IMR-90 (cell line): ENCODE measurements around the gene CMKLR1. TPM values are rescaled to one million over a fixed set of nuclear protein-coding genes. Genes with fewer than 3 reads are reported as not detected.

Experiments
- ATAC-seq: fragments of 200-7000 bp; cut with Tn5 transposase; 2 replicates; pipeline ENCODE4 v1.9.1; 2020; ENCODE audit warnings: low read depth, mild to moderate bottlenecking, moderate library complexity
- BruUV-seq: library from RNA; stranded (reverse); fragments of 400-500 nt; replicated peaks from 2 replicates; lab custom pipeline; 2021; lab: Mats Ljungman, UMichigan
- CTCF ChIA-PET: fragments of 300-600 bp; formaldehyde crosslinking; extraction: SDS; loops from one replicate; lab custom pipeline; 2021; ENCODE audit warnings: antibody characterized with exemption; lab: Yijun Ruan, JAX
- POLR2A ChIA-PET: fragments of 300-600 bp; sonication (Branson Sonifier 250); formaldehyde crosslinking; loops from one replicate; lab custom pipeline; 2022; ENCODE audit warnings: antibody characterized with exemption; ENCODE audit not compliant: unreplicated experiment; lab: Charles Lee
- DNase-seq: peaks from one replicate; pipeline ENCODE4 v3.0.0; 2013
- H2AFZ ChIP-seq: replicated peaks from 2 replicates; pipeline ENCODE3; 2013; ENCODE audit warnings: low read length, mild to moderate bottlenecking; ENCODE audit not compliant: poor library complexity
- H2AK5ac ChIP-seq: 2 replicates; pipeline ENCODE4 v1.6.1; 2013; ENCODE audit warnings: low read depth, low read length, inconsistent platforms
- H2AK9ac ChIP-seq: replicated peaks from 2 replicates; pipeline ENCODE3; 2013; ENCODE audit warnings: mild to moderate bottlenecking, low read depth, low read length, moderate library complexity; ENCODE audit not compliant: poor library complexity
- H2BK120ac ChIP-seq: 2 replicates; pipeline ENCODE4 v1.6.1; 2013; ENCODE audit warnings: low read depth, low read length, inconsistent platforms
- H2BK15ac ChIP-seq: 3 replicates; pipeline ENCODE4 v1.6.1; 2013; ENCODE audit warnings: low read depth, low read length, inconsistent platforms
- H2BK20ac ChIP-seq: 2 replicates; pipeline ENCODE4 v1.6.1; 2013; ENCODE audit warnings: low read depth, mild to moderate bottlenecking, inconsistent platforms, low read length, moderate library complexity
- H2BK5ac ChIP-seq: 2 replicates; pipeline ENCODE4 v1.6.1; 2013; ENCODE audit warnings: mild to moderate bottlenecking, low read depth, low read length, inconsistent platforms; ENCODE audit not compliant: poor library complexity, severe bottlenecking
- H3K14ac ChIP-seq: replicated peaks from 2 replicates; pipeline ENCODE4 v1.6.1; 2013; ENCODE audit warnings: low read depth, low read length, inconsistent platforms
- H3K18ac ChIP-seq: 2 replicates; pipeline ENCODE4 v1.6.1; 2013; ENCODE audit warnings: low read depth, low read length, control low read depth
- H3K23ac ChIP-seq: 2 replicates; pipeline ENCODE4 v1.6.1; 2013; ENCODE audit warnings: low read depth, low read length, inconsistent platforms
- H3K27ac ChIP-seq: 2 replicates; pipeline ENCODE4 v1.5.1; 2013; ENCODE audit warnings: mild to moderate bottlenecking, control low read depth, low read length; ENCODE audit not compliant: insufficient read depth
- H3K27me3 ChIP-seq: 2 replicates; pipeline ENCODE4 v1.6.1; 2013; ENCODE audit warnings: low read length; ENCODE audit not compliant: control insufficient read depth, insufficient read depth
- H3K36me3 ChIP-seq: 2 replicates; pipeline ENCODE4 v1.6.1; 2013; ENCODE audit warnings: low read length, mixed read lengths; ENCODE audit not compliant: control insufficient read depth, insufficient read depth
- H3K4ac ChIP-seq: 2 replicates; pipeline ENCODE4 v1.6.1; 2013; ENCODE audit warnings: low read depth, low read length, inconsistent platforms
- H3K4me1 ChIP-seq: 2 replicates; pipeline ENCODE4 v1.6.1; 2013; ENCODE audit warnings: low read length, mixed read lengths; ENCODE audit not compliant: control insufficient read depth, insufficient read depth
- H3K4me2 ChIP-seq: 2 replicates; pipeline ENCODE4 v1.6.1; 2013; ENCODE audit warnings: low read depth, mild to moderate bottlenecking, control low read depth, low read length, moderate library complexity
- H3K4me3 ChIP-seq: 2 replicates; pipeline ENCODE4 v1.5.1; 2013; ENCODE audit warnings: low read depth, mild to moderate bottlenecking, control low read depth, low read length, moderate library complexity; ENCODE audit not compliant: insufficient read depth
- H3K56ac ChIP-seq: 2 replicates; pipeline ENCODE4 v1.6.1; 2013; ENCODE audit warnings: low read length, inconsistent platforms; ENCODE audit not compliant: insufficient read depth; ENCODE audit errors: extremely low read depth
- H3K79me1 ChIP-seq, 2 experiments: 2 replicates each; pipeline ENCODE4 v1.6.1; 2013; ENCODE audit warnings: low read length in 2 of 2, inconsistent platforms in 1 of 2, low read depth in 1 of 2
- H3K9ac ChIP-seq: 2 replicates; pipeline ENCODE4 v1.6.1; 2013; ENCODE audit warnings: low read depth, low read length, control low read depth
- H3K9me1 ChIP-seq: 2 replicates; pipeline ENCODE4 v1.6.1; 2013; ENCODE audit warnings: low read length, inconsistent platforms; ENCODE audit not compliant: insufficient read depth
- H3K9me3 ChIP-seq: 2 replicates; pipeline ENCODE4 v1.6.1; 2013; ENCODE audit warnings: low read length; ENCODE audit not compliant: control insufficient read depth, insufficient read depth
- H4K20me1 ChIP-seq: 2 replicates; pipeline ENCODE4 v1.6.1; 2013; ENCODE audit warnings: low read length, inconsistent platforms; ENCODE audit not compliant: insufficient read depth
- H4K5ac ChIP-seq: 2 replicates; pipeline ENCODE4 v1.6.1; 2013; ENCODE audit warnings: mild to moderate bottlenecking, low read depth, low read length, control low read depth
- H4K8ac ChIP-seq, 2 experiments: 2 replicates each; pipeline ENCODE4 v1.6.1; 2013; ENCODE audit warnings: low read depth in 2 of 2, low read length in 2 of 2, control low read depth in 1 of 2, inconsistent platforms in 1 of 2
- H4K91ac ChIP-seq: 2 replicates; pipeline ENCODE4 v1.6.1; 2013; ENCODE audit warnings: low read depth, low read length, inconsistent platforms; ENCODE audit not compliant: insufficient read depth
- BHLHE40 ChIP-seq: fragments of 150-350 bp; IDR thresholded peaks from 2 replicates; pipeline ENCODE4 v1.6.1; 2016; ENCODE audit warnings: mild to moderate bottlenecking, low read depth, low read length
- CEBPB ChIP-seq: IDR thresholded peaks from 2 replicates; pipeline ENCODE4 v1.6.1; 2012; ENCODE audit warnings: low read depth, low read length, improper control_type of control experiment
- CHD1 ChIP-seq: IDR thresholded peaks from 2 replicates; pipeline ENCODE4 v1.6.1; 2012; ENCODE audit warnings: low read depth, low read length, improper control_type of control experiment
- MAFK ChIP-seq: IDR thresholded peaks from 2 replicates; pipeline ENCODE4 v1.6.1; 2012; ENCODE audit warnings: low read depth, low read length, improper control_type of control experiment
- MAZ ChIP-seq: IDR thresholded peaks from 2 replicates; pipeline ENCODE4 v1.6.1; 2012; ENCODE audit warnings: low read depth, mild to moderate bottlenecking, low read length, improper control_type of control experiment, moderate library complexity, borderline replicate concordance
- MXI1 ChIP-seq: IDR thresholded peaks from 2 replicates; pipeline ENCODE4 v1.6.1; 2012; ENCODE audit warnings: low read depth, mild to moderate bottlenecking, low read length, moderate library complexity, borderline replicate concordance
- NFE2L2 ChIP-seq: fragments of 150-350 bp; IDR thresholded peaks from 2 replicates; pipeline ENCODE4 v1.6.1; 2016; ENCODE audit warnings: low read depth, mild to moderate bottlenecking, low read length
- POLR2A ChIP-seq: IDR thresholded peaks from 2 replicates; pipeline ENCODE4 v1.6.1; 2012; ENCODE audit warnings: mild to moderate bottlenecking, low read depth, low read length
- RAD21 ChIP-seq: IDR thresholded peaks from 2 replicates; pipeline ENCODE4 v1.6.1; 2012; ENCODE audit warnings: low read length, improper control_type of control experiment
- RCOR1 ChIP-seq: IDR thresholded peaks from 2 replicates; pipeline ENCODE4 v1.6.1; 2012; ENCODE audit warnings: mild to moderate bottlenecking, low read length, improper control_type of control experiment; ENCODE audit not compliant: insufficient replicate concordance
- RFX5 ChIP-seq: IDR thresholded peaks from 2 replicates; pipeline ENCODE4 v1.8.0; 2012; ENCODE audit warnings: low read depth, mild to moderate bottlenecking, low read length, moderate library complexity
- SMC3 ChIP-seq: fragments of 150-350 bp; IDR thresholded peaks from 2 replicates; pipeline ENCODE4 v1.6.1; 2016; ENCODE audit warnings: low read depth, mild to moderate bottlenecking, antibody characterized with exemption, low read length, moderate library complexity
- WGBS, 2 experiments: methylation state at CpG; one replicate each; pipeline versions ENCODE4 v1.1.5 to v1.1.7; 2013; ENCODE audit warnings: missing lambda C conversion rate in 2 of 2; ENCODE audit not compliant: insufficient read length in 1 of 2; ENCODE audit errors: extremely low coverage in 2 of 2; 5-methylcytosine and 5-hydroxymethylcytosine counted together
- dilution Hi-C: fragments of 300-500 bp; cut with HindIII; formaldehyde crosslinking; loops from one replicate; pipeline ENCODE4 v1.14.3; 2018; ENCODE audit warnings: low sequenced_read_pairs; ENCODE audit not compliant: unreplicated experiment
- in situ Hi-C: fragments of 300-500 bp; cut with MboI; formaldehyde crosslinking; loops from 3 replicates; pipeline ENCODE4 v1.14.3; 2019; ENCODE audit warnings: low sequenced_read_pairs, inconsistent platforms, mixed read lengths
- intact Hi-C: fragments of 100-400 bp; cut with micrococcal nuclease; formaldehyde crosslinking; loops from 2 replicates; pipeline ENCODE4 v1.10.0; 2022
- polyA plus RNA-seq, 3 experiments: library from polyadenylated mRNA; depleted of rRNA; stranded (reverse); fragments of >200 nt; gene quantifications; 2 replicates each; pipeline ENCODE4 v1.2.3, GENCODE V29; 2012; ENCODE audit warnings: low replicate concordance in 1 of 3
- total RNA-seq: library from RNA; depleted of rRNA; stranded (reverse); fragments of >200 nt; gene quantifications from 2 replicates; pipeline ENCODE4 v1.2.3, GENCODE V29; 2012
- TF ChIP-seq, protein P1 (sequence below): conservative IDR thresholded peaks from 2 replicates; pipeline ENCODE4 v1.5.1; 2012; ENCODE audit warnings: mild to moderate bottlenecking, low read depth, low read length, improper control_type of control experiment
- TF ChIP-seq, protein P2 (sequence below): fragments of 150-350 bp; IDR thresholded peaks from 2 replicates; pipeline ENCODE4 v1.6.1; 2016; ENCODE audit warnings: low read depth, mild to moderate bottlenecking, low read length, moderate library complexity, borderline replicate concordance
- TF ChIP-seq, protein P3 (sequence below): fragments of 150-350 bp; IDR thresholded peaks from 2 replicates; pipeline ENCODE4 v1.6.1; 2017; ENCODE audit warnings: mild to moderate bottlenecking, antibody characterized with exemption, low read length, low read depth

CMKLR1 gene
- total and polyA plus RNA-seq, 2 of the 4 experiments (the other 2 are of a cell fraction): not detected

DNA sequence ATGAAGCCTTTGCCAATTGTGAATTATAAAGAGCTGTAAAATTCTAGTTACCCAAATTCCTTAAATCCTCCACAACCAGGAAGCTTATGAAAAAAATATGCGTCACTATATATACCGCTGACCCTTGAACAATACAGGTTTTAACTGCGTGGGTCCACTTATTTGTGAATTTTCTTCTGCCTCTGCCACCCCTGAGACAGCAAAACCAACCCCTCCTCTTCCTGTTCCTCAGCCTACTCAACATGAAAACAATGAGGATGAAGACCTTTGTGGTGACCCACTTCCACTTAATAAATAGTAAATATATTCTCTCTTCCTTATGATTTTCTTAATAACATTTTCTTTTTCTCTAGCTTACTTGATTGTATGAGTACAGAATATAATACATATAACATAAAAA, 42.2 kb downstream of the CMKLR1 start (continued):
- TF ChIP-seq SMC3 (no peak), MXI1 (no peak), CHD1 (no peak)

DNA sequence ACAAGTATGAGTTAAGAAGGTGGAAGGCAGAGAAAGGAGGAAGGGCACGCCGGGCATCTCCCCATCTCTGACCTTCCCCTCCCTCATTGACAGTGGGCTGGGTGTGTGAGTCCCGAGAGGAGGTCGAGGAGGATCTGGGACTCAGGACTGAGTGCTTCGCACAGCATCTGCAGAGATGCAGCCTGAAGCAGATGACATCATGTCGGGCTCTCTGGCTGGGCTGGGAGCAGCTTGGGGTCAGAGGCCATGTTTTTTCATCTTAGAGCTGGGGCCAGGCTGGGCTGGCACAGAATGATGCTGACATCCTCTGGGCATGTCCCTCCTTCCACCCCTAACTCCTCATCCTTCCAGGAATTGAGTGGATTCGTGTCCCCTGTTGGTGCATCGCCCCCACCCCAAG, 43.5 kb downstream of the CMKLR1 start:
- intact Hi-C loops: no loop called here
- 30% methylated on average over 2 of the region's 8 CpGs; no CpG with 5 or more reads in 1 of the 2 experiments for WGBS, 2 experiments
- CTCF ChIA-PET: no interaction called here
- TF ChIP-seq, protein P1, sequence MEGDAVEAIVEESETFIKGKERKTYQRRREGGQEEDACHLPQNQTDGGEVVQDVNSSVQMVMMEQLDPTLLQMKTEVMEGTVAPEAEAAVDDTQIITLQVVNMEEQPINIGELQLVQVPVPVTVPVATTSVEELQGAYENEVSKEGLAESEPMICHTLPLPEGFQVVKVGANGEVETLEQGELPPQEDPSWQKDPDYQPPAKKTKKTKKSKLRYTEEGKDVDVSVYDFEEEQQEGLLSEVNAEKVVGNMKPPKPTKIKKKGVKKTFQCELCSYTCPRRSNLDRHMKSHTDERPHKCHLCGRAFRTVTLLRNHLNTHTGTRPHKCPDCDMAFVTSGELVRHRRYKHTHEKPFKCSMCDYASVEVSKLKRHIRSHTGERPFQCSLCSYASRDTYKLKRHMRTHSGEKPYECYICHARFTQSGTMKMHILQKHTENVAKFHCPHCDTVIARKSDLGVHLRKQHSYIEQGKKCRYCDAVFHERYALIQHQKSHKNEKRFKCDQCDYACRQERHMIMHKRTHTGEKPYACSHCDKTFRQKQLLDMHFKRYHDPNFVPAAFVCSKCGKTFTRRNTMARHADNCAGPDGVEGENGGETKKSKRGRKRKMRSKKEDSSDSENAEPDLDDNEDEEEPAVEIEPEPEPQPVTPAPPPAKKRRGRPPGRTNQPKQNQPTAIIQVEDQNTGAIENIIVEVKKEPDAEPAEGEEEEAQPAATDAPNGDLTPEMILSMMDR: no peak
- no peak for TF ChIP-seq BHLHE40
- TF ChIP-seq MAZ: no peak
- no peak for TF ChIP-seq CEBPB
- TF ChIP-seq RFX5: no peak
- TF ChIP-seq, protein P2, sequence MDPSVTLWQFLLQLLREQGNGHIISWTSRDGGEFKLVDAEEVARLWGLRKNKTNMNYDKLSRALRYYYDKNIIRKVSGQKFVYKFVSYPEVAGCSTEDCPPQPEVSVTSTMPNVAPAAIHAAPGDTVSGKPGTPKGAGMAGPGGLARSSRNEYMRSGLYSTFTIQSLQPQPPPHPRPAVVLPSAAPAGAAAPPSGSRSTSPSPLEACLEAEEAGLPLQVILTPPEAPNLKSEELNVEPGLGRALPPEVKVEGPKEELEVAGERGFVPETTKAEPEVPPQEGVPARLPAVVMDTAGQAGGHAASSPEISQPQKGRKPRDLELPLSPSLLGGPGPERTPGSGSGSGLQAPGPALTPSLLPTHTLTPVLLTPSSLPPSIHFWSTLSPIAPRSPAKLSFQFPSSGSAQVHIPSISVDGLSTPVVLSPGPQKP: no peak
- no peak for TF ChIP-seq SMC3
- no peak for TF ChIP-seq RCOR1
- TF ChIP-seq POLR2A: no peak
- TF ChIP-seq MXI1: no peak
- no peak for TF ChIP-seq MAFK
- no peak for TF ChIP-seq NFE2L2
- TF ChIP-seq, protein P3, sequence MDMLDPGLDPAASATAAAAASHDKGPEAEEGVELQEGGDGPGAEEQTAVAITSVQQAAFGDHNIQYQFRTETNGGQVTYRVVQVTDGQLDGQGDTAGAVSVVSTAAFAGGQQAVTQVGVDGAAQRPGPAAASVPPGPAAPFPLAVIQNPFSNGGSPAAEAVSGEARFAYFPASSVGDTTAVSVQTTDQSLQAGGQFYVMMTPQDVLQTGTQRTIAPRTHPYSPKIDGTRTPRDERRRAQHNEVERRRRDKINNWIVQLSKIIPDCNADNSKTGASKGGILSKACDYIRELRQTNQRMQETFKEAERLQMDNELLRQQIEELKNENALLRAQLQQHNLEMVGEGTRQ: no peak
- TF ChIP-seq RAD21: no peak

More for the DNA sequence above, 43.5 kb downstream of the CMKLR1 start:
- Histone ChIP-seq H3K14ac (no peak overlapping the region), H2AK5ac (no peak overlapping the region), H2AK9ac (no peak overlapping the region), H3K56ac (no peak overlapping the region), H2BK20ac (no peak overlapping the region), H2BK120ac (no peak overlapping the region), H2AFZ (no peak overlapping the region), H3K4me3 (no peak overlapping the region), H3K4me1 (no peaks in the 10 kb centered on the region), H3K18ac (no peak overlapping the region), H4K5ac (no peak overlapping the region), H3K4me2 (no peak overlapping the region), H4K91ac (no peak overlapping the region), H3K23ac (no peak overlapping the region), H3K4ac (no peak overlapping the region), H3K79me1 (no peaks in the 10 kb centered on the region), H3K9me1 (no peaks in the 10 kb centered on the region), H2BK5ac (no peak overlapping the region), H3K36me3 (no peaks in the 10 kb centered on the region), H3K27ac (no peak overlapping the region), H3K27me3 (no peaks in the 10 kb centered on the region), H4K20me1 (no peaks in the 10 kb centered on the region), H4K8ac (no peak overlapping the region), H3K9me3 (no peaks in the 10 kb centered on the region), H3K9ac (no peak overlapping the region), H2BK15ac (no peak overlapping the region)
- no peak for DNase-seq
- dilution Hi-C loops (no loop called here), in situ Hi-C loops (no loop called here)
- BruUV-seq: no TSS peak
- no peak for ATAC-seq
- POLR2A ChIA-PET: no interaction called here
